SK-N-SH (cell line): ENCODE data around the gene NCK1. TPM values are rescaled to one million over a fixed set of nuclear protein-coding genes. Genes with fewer than 3 reads are reported as not detected.

Experiments used
- CTCF ChIA-PET: fragments of 300-600, 350-600 bp; formaldehyde crosslinking; extraction: SDS; loops from one replicate; lab custom pipeline; 2021; lab: Yijun Ruan, JAX
- POLR2A ChIA-PET: fragments of 350-600 bp; sonication (Branson Sonifier 250); formaldehyde crosslinking; extraction: SDS; loops from one replicate; lab custom pipeline; 2020; ENCODE audit warnings: antibody characterized with exemption, inconsistent platforms; lab: Yijun Ruan, JAX
- DNase-seq: peaks from one replicate; pipeline ENCODE4 v3.0.0; 2012
- H2AFZ ChIP-seq: fragments of 200-600 bp; sonication (generic); 2 replicates; pipeline ENCODE4 v1.8.1; 2016; ENCODE audit warnings: antibody characterized with exemption, mild to moderate bottlenecking, low read depth
- H3F3A ChIP-seq: fragments of 200-600 bp; sonication (generic); replicated peaks from 2 replicates; pipeline ENCODE3; 2016; ENCODE audit warnings: antibody characterized with exemption, mild to moderate bottlenecking; ENCODE audit not compliant: insufficient read depth
- H3K27ac ChIP-seq, 2 experiments: fragments of 200-500 bp in 1 of 2; fragments of 200-600 bp in 1 of 2; sonication (Bioruptor generic) in 1 of 2; sonication (generic), shearing (Covaris generic) in 1 of 2; 2 replicates each; pipeline versions ENCODE4 v1.5.1 to v1.6.1; 2014 to 2016; ENCODE audit warnings: low read depth in 2 of 2, inconsistent platforms in 1 of 2, low read length in 1 of 2, mild to moderate bottlenecking in 1 of 2, mixed read lengths in 1 of 2
- H3K27me3 ChIP-seq: fragments of 200-600 bp; sonication (generic), shearing (Covaris generic); 2 replicates; pipeline ENCODE4 v1.6.1; 2016; ENCODE audit warnings: mixed run types; ENCODE audit not compliant: insufficient read depth
- H3K36me3 ChIP-seq, 2 experiments: fragments of 200-500 bp in 1 of 2; fragments of 200-600 bp in 1 of 2; sonication (Bioruptor generic) in 1 of 2; sonication (generic) in 1 of 2; replicated peaks in 1 of 2; 2 replicates each; pipeline versions ENCODE3 to v1.5.1; 2014 to 2016; ENCODE audit warnings: low read length in 1 of 2, mild to moderate bottlenecking in 1 of 2; ENCODE audit not compliant: insufficient read depth in 2 of 2, control insufficient read depth in 1 of 2
- H3K4me1 ChIP-seq, 2 experiments: fragments of 200-500 bp in 1 of 2; fragments of 200-600 bp in 1 of 2; sonication (Bioruptor generic) in 1 of 2; sonication (generic), shearing (Covaris generic) in 1 of 2; 2 replicates each; pipeline versions ENCODE4 v1.5.1 to v1.6.1; 2014 to 2016; ENCODE audit warnings: low read depth in 1 of 2, low read length in 1 of 2, mixed run types in 1 of 2; ENCODE audit not compliant: insufficient read depth in 2 of 2, control insufficient read depth in 1 of 2
- H3K4me2 ChIP-seq: fragments of 200-600 bp; sonication (generic), shearing (Covaris generic); 2 replicates; pipeline ENCODE4 v1.6.1; 2017; ENCODE audit warnings: mixed run types
- H3K4me3 ChIP-seq, 2 experiments: fragments of 200-500 bp in 1 of 2; fragments of 200-600 bp in 1 of 2; sonication (Bioruptor generic) in 1 of 2; sonication (generic), shearing (Covaris generic) in 1 of 2; 2 replicates each; pipeline versions ENCODE4 v1.5.1 to v1.8.1; 2014 to 2016; ENCODE audit warnings: low read depth in 2 of 2, inconsistent platforms in 1 of 2, low read length in 1 of 2, mild to moderate bottlenecking in 1 of 2, mixed read lengths in 1 of 2, moderate library complexity in 1 of 2
- H3K79me2 ChIP-seq: fragments of 200-600 bp; sonication (generic); 2 replicates; pipeline ENCODE4 v1.8.1; 2017; ENCODE audit warnings: mild to moderate bottlenecking; ENCODE audit not compliant: insufficient read depth
- H3K9ac ChIP-seq: fragments of 200-600 bp; sonication (generic); 2 replicates; pipeline ENCODE4 v1.6.1; 2017; ENCODE audit warnings: mixed run types
- H3K9me2 ChIP-seq: fragments of 200-600 bp; sonication (generic); 2 replicates; pipeline ENCODE4 v1.6.1; 2017; ENCODE audit warnings: mixed run types
- H3K9me3 ChIP-seq: fragments of 200-600 bp; sonication (generic); 2 replicates; pipeline ENCODE4 v1.6.1; 2017; ENCODE audit warnings: mixed run types, mild to moderate bottlenecking, moderate library complexity
- H4K20me1 ChIP-seq: fragments of 200-600 bp; sonication (generic); 2 replicates; pipeline ENCODE4 v1.6.1; 2017; ENCODE audit warnings: mild to moderate bottlenecking, mixed run types; ENCODE audit not compliant: insufficient read depth
- CHD2 ChIP-seq: fragments of 150-350 bp; IDR thresholded peaks from 2 replicates; pipeline ENCODE4 v1.6.1; 2018; ENCODE audit warnings: low read length; ENCODE audit not compliant: partially characterized antibody
- FOXJ3 ChIP-seq: sonication (generic); formaldehyde crosslinking; IDR thresholded peaks from 2 replicates; pipeline ENCODE4 v1.5.1; 2020; ENCODE audit warnings: mild to moderate bottlenecking, missing genetic modification reagents
- FOXM1 ChIP-seq: IDR thresholded peaks from 2 replicates; pipeline ENCODE4 v1.4.0; 2012; ENCODE audit warnings: low read depth, mild to moderate bottlenecking
- GABPA ChIP-seq: IDR thresholded peaks from 2 replicates; pipeline ENCODE4 v1.4.0; 2012; ENCODE audit warnings: low read depth, mild to moderate bottlenecking
- JUND ChIP-seq: IDR thresholded peaks from 2 replicates; pipeline ENCODE4 v1.4.0; 2012
- NFIC ChIP-seq: IDR thresholded peaks from 2 replicates; pipeline ENCODE4 v1.4.0; 2012; ENCODE audit warnings: borderline replicate concordance
- POLR2AphosphoS5 ChIP-seq: IDR thresholded peaks from 2 replicates; pipeline ENCODE4 v1.6.1; 2012; ENCODE audit warnings: low read depth, low read length
- RFX5 ChIP-seq: IDR thresholded peaks from 2 replicates; pipeline ENCODE4 v1.6.1; 2012; ENCODE audit warnings: mild to moderate bottlenecking, improper control_type of control experiment, low read length
- SIN3A ChIP-seq: IDR thresholded peaks from 2 replicates; pipeline ENCODE4 v1.6.1; 2012; ENCODE audit warnings: low read depth, mild to moderate bottlenecking, low read length, moderate library complexity, borderline replicate concordance
- SMC3 ChIP-seq: IDR thresholded peaks from 2 replicates; pipeline ENCODE4 v1.6.1; 2012; ENCODE audit warnings: low read depth, low read length, improper control_type of control experiment
- TAF1 ChIP-seq: IDR thresholded peaks from 2 replicates; pipeline ENCODE4 v1.6.1; 2012; ENCODE audit warnings: low read depth, mild to moderate bottlenecking, low read length, moderate library complexity, borderline replicate concordance
- TCF12 ChIP-seq: IDR thresholded peaks from 2 replicates; pipeline ENCODE4 v1.4.0; 2012
- YY1 ChIP-seq: IDR thresholded peaks from 2 replicates; pipeline ENCODE4 v1.4.0; 2012; ENCODE audit warnings: low read depth, mild to moderate bottlenecking
- WGBS: methylation state at CpG from one replicate; pipeline ENCODE4 v1.1.6; 2017; ENCODE audit warnings: low lambda C conversion rate; 5-methylcytosine and 5-hydroxymethylcytosine counted together
- polyA plus RNA-seq, 3 experiments: library from polyadenylated mRNA; depleted of rRNA; stranded (reverse); fragments of >200 nt; gene quantifications; 2 replicates each; pipeline ENCODE4 v1.2.3, GENCODE V29; 2012
- TF ChIP-seq, protein P1 (sequence below): IDR thresholded peaks from 2 replicates; pipeline ENCODE4 v1.4.0; 2012; ENCODE audit warnings: low read depth, borderline replicate concordance
- TF ChIP-seq, protein P2 (sequence below): fragments of 150-350 bp; IDR thresholded peaks from 2 replicates; pipeline ENCODE4 v1.6.1; 2016; ENCODE audit warnings: mild to moderate bottlenecking, low read depth, low read length
- TF ChIP-seq, protein P3 (sequence below): fragments of 150-350 bp; IDR thresholded peaks from 2 replicates; pipeline ENCODE4 v1.6.1; 2017; ENCODE audit warnings: antibody characterized with exemption, low read length, low read depth, borderline replicate concordance
- TF ChIP-seq, protein P4 (sequence below): fragments of 200-600 bp; sonication (generic); IDR thresholded peaks from 2 replicates; pipeline ENCODE4 v1.6.1; 2017; ENCODE audit warnings: antibody characterized with exemption, mild to moderate bottlenecking, moderate library complexity

The NCK1 gene
- polyA plus RNA-seq, 1 of the 3 experiments (the other 2 are of a cell fraction) = 16.2 TPM

DNA sequence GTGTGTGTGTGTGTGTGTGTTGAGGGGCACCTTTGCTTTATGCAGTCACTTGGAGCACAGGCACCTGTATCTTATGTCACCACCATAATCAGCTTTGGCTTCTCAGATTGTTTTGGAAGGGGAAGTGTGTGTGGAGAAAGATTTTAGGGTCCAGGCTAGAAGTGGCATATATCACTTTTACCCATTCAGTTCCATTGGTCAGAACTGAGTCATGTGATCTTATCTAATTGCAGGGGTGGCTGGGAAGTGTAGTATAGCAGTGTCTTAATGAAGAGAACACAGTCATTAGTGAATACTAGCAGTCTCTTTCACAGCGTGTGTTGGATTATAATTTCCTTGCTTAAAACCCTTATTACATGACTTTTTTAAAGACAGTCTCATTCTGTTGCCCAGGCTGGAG lies 20.6 kb downstream of the NCK1 start:
- H3K4me2 ChIP-seq = no peak overlapping the region
- no peaks in the 10 kb centered on the region for H3F3A ChIP-seq
- no peaks in the 10 kb centered on the region for H3K9me3 ChIP-seq
- H3K4me3 ChIP-seq = no peak overlapping the region
- ChIA-PET POLR2A (no interaction called here), CTCF (interaction anchor here (1.3 kb wide), 1 partner anchor 491 kb away, joined by 3 read pairs; no protein-coding TSS in a partner anchor)
- H3K9me2 ChIP-seq = no peaks in the 10 kb centered on the region
- peaks cover 95% of the 10 kb centered on the region for H3K79me2 ChIP-seq
- H3K27me3 ChIP-seq = no peaks in the 10 kb centered on the region
- H3K4me1 ChIP-seq = no peaks in the 10 kb centered on the region; a peak in 2 of 4 replicates
- DNase-seq = no peak
- H4K20me1 ChIP-seq = peaks cover 27% of the 10 kb centered on the region
- TF ChIP-seq, protein P1, sequence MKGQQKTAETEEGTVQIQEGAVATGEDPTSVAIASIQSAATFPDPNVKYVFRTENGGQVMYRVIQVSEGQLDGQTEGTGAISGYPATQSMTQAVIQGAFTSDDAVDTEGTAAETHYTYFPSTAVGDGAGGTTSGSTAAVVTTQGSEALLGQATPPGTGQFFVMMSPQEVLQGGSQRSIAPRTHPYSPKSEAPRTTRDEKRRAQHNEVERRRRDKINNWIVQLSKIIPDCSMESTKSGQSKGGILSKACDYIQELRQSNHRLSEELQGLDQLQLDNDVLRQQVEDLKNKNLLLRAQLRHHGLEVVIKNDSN = peak; percentile 75; the same call in 1 of the 2 replicates
- no peak for TF ChIP-seq CHD2
- WGBS = 91% methylated on average over 1 of the region's 1 CpG
- H2AFZ ChIP-seq = no peak overlapping the region
- no peak overlapping the region for H3K9ac ChIP-seq
- no peaks in the 10 kb centered on the region for H3K36me3 ChIP-seq
- H3K27ac ChIP-seq = no peak overlapping the region

DNA sequence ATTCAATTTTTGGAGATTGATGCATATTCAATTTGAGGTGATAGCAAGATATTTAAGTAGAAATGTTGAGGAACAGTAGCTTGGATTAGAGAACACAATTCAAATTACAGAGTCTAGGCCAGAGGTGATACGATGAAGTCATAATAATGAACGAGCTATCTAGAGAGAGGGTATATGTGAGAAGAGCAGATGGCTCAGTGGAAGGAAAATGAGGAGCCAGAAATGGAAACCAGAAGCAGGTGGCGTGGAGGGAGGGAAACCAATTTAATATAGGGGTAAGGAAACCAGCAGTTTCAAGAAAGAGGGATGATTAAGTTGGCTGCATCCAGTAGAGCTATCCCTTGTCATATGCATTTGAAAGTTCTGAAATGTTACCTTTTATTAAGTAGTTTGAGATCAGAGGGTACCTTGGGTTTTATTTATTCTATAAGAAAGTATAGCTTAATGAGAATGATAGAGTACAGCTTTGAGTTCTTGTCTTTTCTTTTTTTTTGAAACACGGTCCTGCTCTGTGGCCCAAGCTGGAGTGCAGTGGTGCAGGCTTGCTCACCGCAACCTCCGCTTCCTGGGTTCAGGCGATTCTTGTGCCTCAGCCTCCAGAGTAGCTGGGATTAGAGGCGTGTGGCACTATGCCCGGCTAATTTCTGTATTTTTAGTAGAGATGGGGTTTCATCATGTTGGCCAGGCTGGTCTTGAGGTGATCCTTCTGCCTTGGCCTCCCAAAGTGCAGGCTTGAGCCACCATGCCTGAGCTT lies 22.1 kb downstream of the NCK1 start:
- no peaks in the 10 kb centered on the region for H3K36me3 ChIP-seq
- WGBS = 90% methylated on average over 9 of the region's 9 CpGs
- H3K27ac ChIP-seq = no peak overlapping the region
- no peak overlapping the region for H2AFZ ChIP-seq
- no peaks in the 10 kb centered on the region; a peak in 2 of 4 replicates for H3K4me1 ChIP-seq
- no peak overlapping the region for H3K9ac ChIP-seq
- no peaks in the 10 kb centered on the region for H3K9me3 ChIP-seq
- no peaks in the 10 kb centered on the region for H3F3A ChIP-seq
- no peak overlapping the region for H3K4me2 ChIP-seq
- H4K20me1 ChIP-seq = peaks cover 30% of the 10 kb centered on the region
- H3K79me2 ChIP-seq = peaks cover 96% of the 10 kb centered on the region
- ChIA-PET CTCF (interaction anchor here (1.0 kb wide), 1 partner anchor 131 kb away, joined by 3 read pairs; no protein-coding TSS in a partner anchor), POLR2A (interaction anchor here (0.7 kb wide), 1 partner anchor 68 kb away, joined by 3 read pairs; no protein-coding TSS in a partner anchor)
- no peak for DNase-seq
- no peak for TF ChIP-seq YY1
- TF ChIP-seq, protein P2, sequence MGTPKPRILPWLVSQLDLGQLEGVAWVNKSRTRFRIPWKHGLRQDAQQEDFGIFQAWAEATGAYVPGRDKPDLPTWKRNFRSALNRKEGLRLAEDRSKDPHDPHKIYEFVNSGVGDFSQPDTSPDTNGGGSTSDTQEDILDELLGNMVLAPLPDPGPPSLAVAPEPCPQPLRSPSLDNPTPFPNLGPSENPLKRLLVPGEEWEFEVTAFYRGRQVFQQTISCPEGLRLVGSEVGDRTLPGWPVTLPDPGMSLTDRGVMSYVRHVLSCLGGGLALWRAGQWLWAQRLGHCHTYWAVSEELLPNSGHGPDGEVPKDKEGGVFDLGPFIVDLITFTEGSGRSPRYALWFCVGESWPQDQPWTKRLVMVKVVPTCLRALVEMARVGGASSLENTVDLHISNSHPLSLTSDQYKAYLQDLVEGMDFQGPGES = no peak
- TF ChIP-seq, protein P3, sequence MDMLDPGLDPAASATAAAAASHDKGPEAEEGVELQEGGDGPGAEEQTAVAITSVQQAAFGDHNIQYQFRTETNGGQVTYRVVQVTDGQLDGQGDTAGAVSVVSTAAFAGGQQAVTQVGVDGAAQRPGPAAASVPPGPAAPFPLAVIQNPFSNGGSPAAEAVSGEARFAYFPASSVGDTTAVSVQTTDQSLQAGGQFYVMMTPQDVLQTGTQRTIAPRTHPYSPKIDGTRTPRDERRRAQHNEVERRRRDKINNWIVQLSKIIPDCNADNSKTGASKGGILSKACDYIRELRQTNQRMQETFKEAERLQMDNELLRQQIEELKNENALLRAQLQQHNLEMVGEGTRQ = no peak
- TF ChIP-seq SMC3 = no peak
- no peak for TF ChIP-seq JUND
- no peak for TF ChIP-seq FOXJ3 (CRISPR knock-in tag)
- TF ChIP-seq POLR2AphosphoS5 = no peak
- TF ChIP-seq TCF12 = no peak
- TF ChIP-seq, protein P4, sequence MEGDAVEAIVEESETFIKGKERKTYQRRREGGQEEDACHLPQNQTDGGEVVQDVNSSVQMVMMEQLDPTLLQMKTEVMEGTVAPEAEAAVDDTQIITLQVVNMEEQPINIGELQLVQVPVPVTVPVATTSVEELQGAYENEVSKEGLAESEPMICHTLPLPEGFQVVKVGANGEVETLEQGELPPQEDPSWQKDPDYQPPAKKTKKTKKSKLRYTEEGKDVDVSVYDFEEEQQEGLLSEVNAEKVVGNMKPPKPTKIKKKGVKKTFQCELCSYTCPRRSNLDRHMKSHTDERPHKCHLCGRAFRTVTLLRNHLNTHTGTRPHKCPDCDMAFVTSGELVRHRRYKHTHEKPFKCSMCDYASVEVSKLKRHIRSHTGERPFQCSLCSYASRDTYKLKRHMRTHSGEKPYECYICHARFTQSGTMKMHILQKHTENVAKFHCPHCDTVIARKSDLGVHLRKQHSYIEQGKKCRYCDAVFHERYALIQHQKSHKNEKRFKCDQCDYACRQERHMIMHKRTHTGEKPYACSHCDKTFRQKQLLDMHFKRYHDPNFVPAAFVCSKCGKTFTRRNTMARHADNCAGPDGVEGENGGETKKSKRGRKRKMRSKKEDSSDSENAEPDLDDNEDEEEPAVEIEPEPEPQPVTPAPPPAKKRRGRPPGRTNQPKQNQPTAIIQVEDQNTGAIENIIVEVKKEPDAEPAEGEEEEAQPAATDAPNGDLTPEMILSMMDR = no peak
- no peak for TF ChIP-seq RFX5
- TF ChIP-seq SIN3A = no peak
- no peak for TF ChIP-seq NFIC
- no peak for TF ChIP-seq GABPA
- no peak for TF ChIP-seq TAF1
- no peak for TF ChIP-seq FOXM1
- H3K9me2 ChIP-seq = no peaks in the 10 kb centered on the region
- no peak overlapping the region for H3K4me3 ChIP-seq
- no peaks in the 10 kb centered on the region for H3K27me3 ChIP-seq
